Skeletal muscle cell (primary cell): Measurements from ENCODE around the gene CIRBP.

Experiments
- DNase-seq: peaks from one replicate; pipeline ENCODE4 v3.0.0-alpha.2; 2010; ENCODE audit warnings: low read depth
- H3K4me3 ChIP-seq: 2 replicates; pipeline ENCODE4 v1.5.1; 2011; ENCODE audit warnings: low read depth, mild to moderate bottlenecking, control low read depth, low read length, moderate library complexity

The CIRBP gene

GRCh38 chr19:1285737-1286360, 16.7 kb downstream of the CIRBP start, which contains the start of gene EFNA2:
EFNA2 (plus strand) TSS chr19:1285873; CDS start chr19:1286169, 296 bp downstream.
- DNase-seq, result no peak
- peak within 1 kb of the TSS; percentile 26 for H3K4me3 ChIP-seq

- DNase-seq, result no peak
- H3K4me3 ChIP-seq, result peak overlapping the region; percentile 26
Observed at GRCh38 chr19:1286487-1287353, 17.6 kb downstream of the CIRBP start.

DNA sequence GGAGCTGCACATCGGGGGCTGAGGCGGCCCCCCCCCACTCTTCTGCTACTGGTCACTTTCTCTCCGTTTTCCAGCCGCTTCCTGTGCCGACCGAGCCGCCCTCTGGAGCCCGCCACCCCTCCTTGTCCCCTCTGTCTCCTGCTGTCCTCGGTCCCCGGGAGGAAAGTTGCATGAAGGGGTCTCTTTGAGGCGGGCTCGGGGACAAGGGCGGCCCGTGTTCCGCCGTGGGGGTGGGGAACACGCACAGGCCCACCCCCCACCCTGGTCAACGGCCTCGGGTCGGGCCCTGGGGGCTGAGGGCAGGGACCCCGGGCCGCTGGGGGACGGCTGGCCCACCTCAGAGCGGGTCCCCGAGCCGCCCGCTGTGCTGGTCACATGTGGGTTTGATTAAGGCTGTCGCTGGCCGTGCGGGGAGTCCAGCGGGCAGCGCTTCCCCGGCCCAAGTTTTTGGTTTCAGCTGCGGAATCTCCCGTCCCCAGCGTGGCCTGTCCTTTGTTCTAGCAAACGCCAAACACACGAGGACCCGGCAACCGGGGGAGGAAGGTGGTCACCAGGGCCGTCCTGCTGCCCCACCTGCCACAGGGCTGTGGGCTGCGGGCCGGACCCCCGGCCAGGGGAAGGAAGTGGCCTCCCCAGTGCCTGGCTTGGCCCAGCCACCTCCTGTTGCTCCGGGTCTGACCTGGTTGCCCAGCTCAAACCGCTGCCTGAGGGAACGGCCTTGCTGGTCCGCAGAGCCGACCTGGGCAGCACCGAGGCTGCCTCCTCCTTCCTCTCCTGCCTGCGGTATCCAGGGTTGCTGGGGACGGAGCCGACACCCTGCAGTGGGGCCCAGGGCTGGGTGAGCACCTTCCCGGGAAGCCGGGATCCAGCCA, 18.5 kb downstream of the CIRBP start:
- DNase-seq, result no peak
- H3K4me3 ChIP-seq, result no peak overlapping the region

DNA sequence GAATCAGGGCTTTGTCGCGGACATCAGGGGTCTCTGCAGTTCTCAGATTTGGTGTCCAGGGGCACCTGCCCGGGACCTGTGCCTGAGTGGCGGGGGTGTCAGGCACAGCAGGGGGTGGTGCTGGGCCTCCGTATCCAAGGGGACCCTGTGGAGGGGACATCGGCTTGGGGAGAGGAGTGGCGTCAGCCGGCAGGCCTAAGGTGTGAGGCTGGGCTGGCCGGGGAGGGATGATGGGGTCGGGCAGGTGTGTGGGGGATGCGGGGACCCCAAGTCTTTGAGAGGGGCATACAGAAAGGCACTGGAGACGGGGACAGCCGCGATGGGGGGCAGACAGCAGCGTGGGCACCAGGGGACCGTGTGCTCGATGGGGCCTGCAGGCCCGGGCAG, 19.1 kb downstream of the CIRBP start:
- DNase-seq, result no peak

DNA sequence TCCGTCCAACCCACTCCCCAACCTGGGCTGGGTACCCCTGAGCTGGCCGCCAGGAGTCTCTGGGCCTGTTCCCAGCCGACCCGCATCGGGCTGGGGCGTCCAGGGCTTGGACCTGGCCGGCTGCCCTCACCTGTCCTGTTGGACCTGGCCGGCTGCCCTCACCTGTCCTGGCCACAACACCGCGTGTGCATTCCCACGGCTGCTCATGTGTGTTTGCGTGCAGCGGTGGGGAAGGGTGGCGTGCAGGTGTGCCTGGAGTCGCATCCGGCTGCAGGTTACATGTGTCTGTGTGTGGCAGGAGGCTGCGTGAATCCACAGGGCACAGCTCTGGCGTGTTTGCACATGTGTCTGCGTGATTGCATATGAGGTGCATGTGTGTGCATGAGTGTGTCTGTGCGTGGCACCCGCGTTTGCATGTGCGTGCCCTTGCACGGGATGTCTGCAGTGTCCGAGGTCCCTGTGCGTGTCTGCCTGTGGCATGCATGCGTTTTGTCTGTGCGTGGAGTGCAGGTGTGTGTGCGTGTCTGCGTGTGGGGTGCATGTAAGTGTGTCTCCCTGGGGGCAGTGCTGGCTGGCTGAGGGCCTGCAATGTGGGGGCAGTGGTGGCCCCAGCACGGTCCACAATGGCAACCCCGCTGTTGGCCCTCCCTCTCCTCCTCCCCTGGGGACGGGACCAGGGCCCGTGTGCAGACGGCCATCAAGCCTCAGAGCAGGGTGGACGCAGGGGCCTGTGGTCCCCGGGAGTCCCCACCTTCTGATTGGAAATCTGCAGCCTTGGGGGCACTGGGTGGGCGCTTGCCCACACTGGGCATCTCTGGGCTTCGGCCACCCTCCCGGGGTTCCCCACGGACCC, 19.9 kb downstream of the CIRBP start:
- H3K4me3 ChIP-seq, result no peak overlapping the region
- no peak for DNase-seq

More for the DNA sequence above, 19.1 kb downstream of the CIRBP start:
- no peak overlapping the region for H3K4me3 ChIP-seq

GRCh38 chr19:1289686-1290025, 20.5 kb downstream of the CIRBP start:
- no peak overlapping the region for H3K4me3 ChIP-seq

GRCh38 chr19:1290196-1290702, 21.1 kb downstream of the CIRBP start:
- no peak overlapping the region for H3K4me3 ChIP-seq

More at GRCh38 chr19:1289686-1290025, 20.5 kb downstream of the CIRBP start:
- DNase-seq, result no peak

DNA sequence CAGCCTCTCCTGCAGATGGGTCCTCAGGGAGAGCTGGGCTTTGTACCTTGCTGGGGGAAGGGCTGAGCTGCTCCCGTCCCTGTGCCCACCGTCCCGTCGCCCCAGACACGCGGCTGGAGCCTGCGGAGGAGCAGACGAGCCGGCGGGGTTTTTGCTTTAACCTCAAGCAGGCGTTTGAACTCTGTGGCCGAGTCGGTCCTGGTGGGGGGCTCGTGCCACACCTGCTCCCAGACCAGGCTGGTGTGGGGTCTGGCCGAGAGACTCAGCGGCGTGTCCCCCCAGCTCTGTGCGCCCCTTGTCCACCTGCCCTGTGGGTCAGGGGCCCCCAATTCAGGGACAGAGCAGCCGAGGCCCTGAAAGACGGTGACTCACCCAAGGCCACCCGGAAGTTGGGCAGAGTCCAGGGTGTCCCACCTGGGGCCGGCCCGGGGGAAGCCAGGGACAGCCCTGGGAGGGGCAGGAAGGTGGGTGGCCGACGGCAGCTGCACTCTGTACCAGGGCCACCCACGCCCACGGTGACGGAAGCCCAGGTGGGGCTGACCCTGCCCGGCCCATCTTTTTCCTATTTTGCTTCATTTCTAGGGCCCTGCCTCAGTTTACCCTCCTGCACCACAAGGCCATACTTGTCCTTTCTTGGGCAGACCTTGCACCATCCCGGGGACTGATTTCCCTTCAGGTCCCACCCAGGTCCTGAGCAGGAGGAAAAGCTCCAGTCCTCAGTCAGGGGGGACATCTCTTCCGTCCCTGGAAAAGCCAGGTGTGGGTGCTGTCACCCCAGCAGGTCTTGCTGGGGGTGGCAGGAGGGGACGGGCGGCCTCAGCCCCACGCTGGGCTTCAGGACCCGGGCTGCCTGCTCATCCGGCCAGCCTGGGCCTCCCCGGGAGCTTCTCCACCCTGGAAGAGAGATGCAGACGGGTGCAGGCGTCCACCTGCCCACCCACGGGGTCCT, 21.8 kb downstream of the CIRBP start:
- no peak for DNase-seq
- no peak overlapping the region for H3K4me3 ChIP-seq

More at GRCh38 chr19:1290196-1290702, 21.1 kb downstream of the CIRBP start:
- no peak for DNase-seq

DNA sequence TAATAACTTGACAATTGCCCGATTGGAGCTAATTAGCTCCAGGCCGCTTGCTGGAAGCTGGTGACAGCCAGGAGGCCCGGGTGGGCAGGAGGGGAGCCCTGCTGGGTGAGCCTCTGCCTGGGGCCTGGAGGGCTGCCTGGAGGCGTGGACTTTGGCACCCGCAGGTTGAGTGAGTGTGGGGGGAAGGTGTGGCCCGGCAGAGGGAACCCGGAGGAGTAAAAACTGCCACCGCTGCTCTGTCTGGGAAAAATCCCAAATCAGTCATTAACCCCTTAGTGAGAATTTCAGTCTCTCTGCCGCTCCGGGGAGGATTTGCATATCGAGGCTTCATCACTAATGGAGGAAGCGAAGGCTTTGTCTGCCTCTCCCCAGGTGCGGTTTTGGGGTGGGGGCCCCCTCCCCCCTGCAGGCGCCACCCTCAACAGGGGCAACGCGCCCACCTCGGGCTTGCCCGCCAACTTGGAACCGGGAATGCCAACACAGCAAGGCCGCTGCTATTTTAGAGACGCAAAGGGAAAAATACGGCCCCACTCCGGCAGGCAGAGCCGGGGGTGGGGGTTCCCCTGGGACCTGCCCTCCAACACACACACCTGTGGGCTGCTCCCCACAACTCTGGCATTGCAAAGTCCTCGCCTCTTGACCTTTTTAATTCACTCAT, 22.8 kb downstream of the CIRBP start:
- no peak overlapping the region for H3K4me3 ChIP-seq
- no peak for DNase-seq

- H3K4me3 ChIP-seq, result no peak overlapping the region
- DNase-seq, result no peak
Observed at GRCh38 chr19:1292419-1293151, 23.5 kb downstream of the CIRBP start.

DNA sequence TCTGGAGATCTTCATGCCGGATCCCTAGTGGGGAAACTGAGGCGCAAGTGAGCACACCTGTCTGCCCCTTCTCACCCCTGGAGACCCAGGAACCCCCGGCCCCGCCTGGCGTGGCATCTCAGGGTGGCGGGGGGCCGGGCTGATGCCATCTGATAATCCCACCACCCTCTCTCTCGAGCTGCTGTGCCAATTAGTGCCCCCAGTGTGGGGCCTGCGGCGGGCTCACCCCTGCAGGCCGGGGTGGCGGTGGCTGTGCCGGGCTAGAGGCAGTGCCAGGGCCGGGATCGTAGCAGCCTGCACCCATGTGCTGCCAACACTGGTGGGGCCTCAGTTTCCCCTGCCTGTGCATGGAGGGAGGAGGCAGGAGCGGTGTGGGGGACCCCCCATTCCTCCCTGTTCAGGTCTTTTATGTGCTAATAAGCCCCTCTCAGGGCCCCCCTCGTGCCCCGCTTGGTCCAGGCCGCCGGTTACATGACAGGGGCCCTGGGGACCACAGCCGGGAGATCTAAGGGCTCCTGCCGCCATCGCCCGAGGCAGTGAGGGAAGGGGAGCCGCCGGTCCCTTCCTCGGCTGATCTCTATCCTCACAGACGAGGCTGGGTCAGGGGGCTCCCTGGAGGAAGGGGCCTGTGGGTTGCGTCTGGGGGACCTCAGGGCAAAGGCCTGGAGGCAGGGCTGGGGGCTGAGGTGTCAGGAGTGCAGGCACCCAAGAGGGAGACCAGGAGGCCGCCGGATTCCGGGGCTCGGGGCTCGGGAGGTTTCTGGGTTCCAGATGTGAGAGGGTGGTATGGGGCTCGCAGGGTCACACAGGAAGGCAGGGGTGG, 24.9 kb downstream of the CIRBP start:
- DNase-seq, result no peak
- H3K4me3 ChIP-seq, result no peak overlapping the region

DNA sequence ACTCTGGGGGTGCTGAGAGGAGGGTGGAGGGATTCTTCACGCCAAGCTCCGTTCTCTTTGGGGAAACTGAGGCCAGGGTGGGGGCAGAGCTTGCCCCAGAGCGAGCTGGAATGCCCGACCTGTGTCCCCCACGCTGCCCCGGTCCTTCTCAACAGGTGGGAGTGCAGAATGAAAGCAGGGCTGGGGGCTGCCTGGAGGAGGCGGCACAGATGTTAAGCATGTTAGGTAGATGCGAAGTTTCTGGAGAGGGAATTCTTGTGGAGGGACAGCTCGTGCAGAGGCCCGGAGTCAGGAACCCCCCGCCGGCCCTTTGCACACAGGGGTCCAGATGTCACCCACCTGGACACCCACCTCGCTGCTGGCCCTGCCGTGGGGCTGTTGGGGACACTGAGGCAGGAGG, 25.6 kb downstream of the CIRBP start:
- DNase-seq, result no peak
- no peak overlapping the region for H3K4me3 ChIP-seq

DNA sequence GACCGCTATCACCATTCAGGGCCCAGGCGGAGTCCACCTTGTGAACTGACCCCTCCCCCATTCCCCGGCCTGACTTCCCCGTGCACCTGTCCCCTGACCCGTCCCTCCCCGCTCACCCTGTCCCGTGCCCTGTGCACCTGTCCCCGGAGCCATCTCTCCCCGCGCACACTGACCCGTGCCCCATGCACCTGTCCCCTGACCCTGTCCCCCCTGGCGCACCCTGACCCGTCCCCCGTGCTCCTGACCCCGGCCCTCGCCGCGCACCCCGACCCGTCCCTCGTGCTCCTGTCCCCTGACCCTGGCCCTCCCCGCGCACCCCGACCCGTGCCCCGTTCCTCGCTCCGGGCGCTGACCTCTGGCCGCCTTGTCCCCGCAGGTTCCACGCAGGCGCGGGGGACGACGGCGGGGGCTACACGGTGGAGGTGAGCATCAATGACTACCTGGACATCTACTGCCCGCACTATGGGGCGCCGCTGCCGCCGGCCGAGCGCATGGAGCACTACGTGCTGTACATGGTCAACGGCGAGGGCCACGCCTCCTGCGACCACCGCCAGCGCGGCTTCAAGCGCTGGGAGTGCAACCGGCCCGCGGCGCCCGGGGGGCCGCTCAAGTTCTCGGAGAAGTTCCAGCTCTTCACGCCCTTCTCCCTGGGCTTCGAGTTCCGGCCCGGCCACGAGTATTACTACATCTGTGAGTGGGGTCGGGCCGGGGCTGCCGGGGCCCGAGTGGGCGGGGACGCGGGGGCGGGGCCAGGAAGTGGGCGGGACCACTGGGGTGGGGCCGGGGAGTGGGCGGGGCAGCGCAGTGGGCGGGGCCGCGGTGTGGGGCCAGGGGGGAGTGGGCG, 26.3 kb downstream of the CIRBP start:
- no peak for DNase-seq
- H3K4me3 ChIP-seq, result peak overlapping the region; percentile 17

DNA sequence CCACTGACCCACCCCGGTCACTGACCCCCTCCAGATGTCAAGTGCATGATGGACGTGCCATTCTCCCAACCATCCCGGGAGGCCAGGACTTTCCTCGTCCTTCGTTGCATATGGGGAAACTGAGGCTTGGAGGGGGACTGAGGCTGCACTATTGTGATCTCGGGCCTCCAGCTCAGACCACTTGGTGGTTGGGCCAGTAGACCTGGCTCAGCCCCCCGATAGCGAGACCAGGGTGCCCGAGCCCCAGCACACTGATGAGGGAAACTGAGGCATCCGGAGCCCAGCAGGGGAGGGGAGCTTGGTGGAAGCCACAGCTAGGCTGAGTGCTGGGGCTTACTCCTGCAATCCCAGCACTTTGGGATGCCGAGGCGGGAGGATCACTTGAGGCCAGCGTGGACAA, 26.9 kb downstream of the CIRBP start:
- no peak for DNase-seq
- H3K4me3 ChIP-seq, result no peak overlapping the region
